ENCODE results near the gene MYCBP2.

Gene MYCBP2

DNA sequence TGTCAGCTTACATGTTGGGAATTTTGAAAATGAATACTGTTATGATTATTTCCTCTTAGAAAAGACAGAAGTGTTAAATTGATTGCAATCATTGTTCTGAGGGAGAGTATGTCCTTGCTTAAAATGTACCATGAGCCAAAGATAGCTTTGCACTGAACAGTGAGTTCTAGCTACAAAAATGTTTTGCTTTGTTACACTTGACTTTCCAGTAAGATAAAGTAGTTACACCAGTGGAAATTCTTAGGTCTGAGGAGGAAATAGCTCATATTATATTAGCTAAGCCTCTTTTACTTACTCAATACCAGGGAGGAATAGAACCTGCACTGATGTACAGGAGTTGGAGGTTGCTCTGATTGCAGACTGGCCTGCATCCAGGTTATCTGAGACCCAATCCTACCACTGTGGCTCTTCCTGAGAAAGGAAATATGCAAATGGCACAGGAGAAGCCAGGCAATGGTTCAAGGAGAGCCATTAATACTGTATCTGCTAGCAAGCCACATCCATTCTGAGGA, 246.9 kb downstream of the MYCBP2 start:
- no peak for TF ChIP-seq JUND (IDR thresholded peaks at IDR 0.05; ENCODE audit: low read depth)
- in situ Hi-C loops (cut with HindIII; ENCODE audit: low pct_unique_long_range_greater_than_20kb, low sequenced_read_pairs), result no loop called here
- DNase-seq (ENCODE audit: low read depth in 1 of 2, low spot score in 1 of 2), result no peak

DNA sequence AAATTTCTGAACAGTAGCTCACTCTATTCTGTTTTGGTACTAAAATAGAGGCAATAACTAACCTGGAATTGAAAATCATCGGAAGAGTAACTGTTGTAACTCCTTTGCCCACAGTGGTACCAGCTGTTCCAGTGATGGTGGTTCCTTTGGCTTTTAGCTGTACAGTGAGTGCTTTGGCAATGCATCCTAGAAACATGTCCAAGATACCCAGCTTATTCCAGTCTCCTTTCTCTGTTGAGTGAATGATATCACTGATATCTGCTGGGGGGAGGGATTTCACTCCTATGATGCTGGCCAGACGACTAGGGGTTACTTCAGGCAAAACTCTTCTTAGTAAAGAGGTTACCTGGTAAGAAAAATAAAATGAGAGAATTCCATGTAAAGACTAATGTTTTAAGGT, 259.4 kb downstream of the MYCBP2 start:
- no peak for TF ChIP-seq JUND (IDR thresholded peaks at IDR 0.05; ENCODE audit: low read depth)
- in situ Hi-C loops (cut with HindIII; ENCODE audit: low pct_unique_long_range_greater_than_20kb, low sequenced_read_pairs), result no loop called here
- no peak for DNase-seq (ENCODE audit: low read depth in 1 of 2, low spot score in 1 of 2)

DNA sequence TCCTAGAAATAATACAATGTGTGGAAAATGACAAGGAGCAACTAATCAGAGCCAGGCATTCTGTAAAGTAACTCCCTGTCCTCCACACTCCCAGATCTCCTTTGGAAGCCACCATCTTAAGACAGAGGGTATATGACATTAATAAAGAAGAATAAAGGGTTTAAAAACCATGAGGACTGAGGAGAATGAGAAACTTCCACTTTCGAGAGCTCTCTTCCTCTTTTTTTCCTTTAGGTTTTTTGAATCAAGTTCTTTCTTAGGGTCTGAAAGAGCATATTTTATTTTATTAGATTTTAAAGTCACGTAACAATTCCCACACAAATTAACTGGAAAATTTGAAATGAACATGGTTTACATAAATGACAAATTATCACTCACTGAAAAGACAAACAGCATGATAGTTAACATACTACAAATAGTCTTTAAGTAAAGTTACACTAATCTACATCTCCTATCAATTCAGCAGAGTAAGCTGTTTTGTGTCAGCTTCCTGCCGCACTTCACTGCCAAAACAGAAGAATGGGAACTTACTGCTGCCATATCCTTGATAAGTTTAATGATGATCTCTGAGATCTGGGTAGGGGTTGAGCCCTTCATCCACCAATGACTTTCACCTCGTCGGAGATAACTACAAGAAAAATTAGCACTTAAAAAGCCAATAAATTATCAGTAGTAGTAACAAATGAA, 261.3 kb downstream of the MYCBP2 start:
- in situ Hi-C loops (cut with HindIII; ENCODE audit: low pct_unique_long_range_greater_than_20kb, low sequenced_read_pairs), result no loop called here
- no peak for TF ChIP-seq JUND (IDR thresholded peaks at IDR 0.05; ENCODE audit: low read depth)
- DNase-seq (ENCODE audit: low read depth in 1 of 2, low spot score in 1 of 2), result no peak

DNA sequence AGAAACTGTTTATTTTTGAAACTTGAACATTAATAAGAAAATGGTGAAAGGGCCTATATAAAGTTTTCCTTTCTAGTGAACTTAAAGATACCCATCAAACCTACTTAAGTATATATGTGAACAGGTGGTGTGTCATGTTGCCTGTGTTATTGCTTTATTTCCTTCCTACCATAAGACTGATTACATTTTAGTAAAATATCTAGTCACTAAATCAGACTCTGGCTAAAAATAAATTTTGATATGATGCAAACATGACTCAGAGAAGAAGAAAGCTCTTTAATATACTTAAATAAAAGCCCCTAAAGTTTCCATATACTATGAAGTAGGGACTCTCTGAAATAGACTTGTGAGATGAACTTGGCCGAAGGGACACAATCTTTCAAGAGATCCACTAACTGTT, 264.8 kb downstream of the MYCBP2 start:
- no peak for DNase-seq (ENCODE audit: low read depth in 1 of 2, low spot score in 1 of 2)
- in situ Hi-C loops (cut with HindIII; ENCODE audit: low pct_unique_long_range_greater_than_20kb, low sequenced_read_pairs), result no loop called here
- TF ChIP-seq JUND (IDR thresholded peaks at IDR 0.05; ENCODE audit: low read depth), result no peak

DNA sequence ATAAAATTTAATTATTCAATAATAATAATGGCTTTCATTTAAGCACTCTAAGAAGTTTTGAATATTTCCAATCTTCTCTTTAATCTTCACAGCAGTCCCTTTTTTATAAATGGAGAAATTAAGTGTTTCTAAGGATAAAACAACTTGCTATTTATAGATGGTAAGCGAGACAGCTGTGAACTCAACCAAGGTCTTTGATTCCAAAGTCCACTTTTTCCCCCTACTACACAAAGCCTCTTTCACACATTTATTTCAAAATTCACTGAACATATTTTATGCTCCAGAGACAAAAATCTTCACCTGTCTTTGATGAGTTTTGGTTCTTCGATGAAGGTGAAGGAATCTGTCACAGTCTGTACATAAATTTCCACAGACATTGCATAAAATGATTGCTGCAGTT, 265.5 kb downstream of the MYCBP2 start:
- in situ Hi-C loops (cut with HindIII; ENCODE audit: low pct_unique_long_range_greater_than_20kb, low sequenced_read_pairs), result no loop called here
- no peak for DNase-seq (ENCODE audit: low read depth in 1 of 2, low spot score in 1 of 2)
- TF ChIP-seq JUND (IDR thresholded peaks at IDR 0.05; ENCODE audit: low read depth), result no peak

DNA sequence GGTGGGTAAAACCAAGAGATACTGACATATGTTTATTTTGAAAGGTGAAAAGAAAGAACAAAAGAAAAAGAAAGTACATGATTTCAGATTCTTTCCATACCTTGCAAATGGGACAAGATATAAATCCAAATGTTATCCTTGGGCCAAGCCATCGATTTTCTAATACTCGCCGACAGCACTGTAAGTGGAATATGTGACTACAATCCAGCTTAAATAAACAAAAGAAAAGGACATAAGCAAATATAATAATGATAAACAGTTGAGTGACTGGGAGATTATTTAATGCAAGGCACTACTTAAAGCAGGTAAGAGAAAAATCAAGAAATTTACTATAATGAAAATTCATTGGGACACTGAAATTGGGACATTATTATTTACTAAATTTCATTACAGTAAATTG, 270.0 kb downstream of the MYCBP2 start:
- DNase-seq (ENCODE audit: low read depth in 1 of 2, low spot score in 1 of 2), result no peak
- no peak for TF ChIP-seq JUND (IDR thresholded peaks at IDR 0.05; ENCODE audit: low read depth)
- in situ Hi-C loops (cut with HindIII; ENCODE audit: low pct_unique_long_range_greater_than_20kb, low sequenced_read_pairs), result no loop called here

DNA sequence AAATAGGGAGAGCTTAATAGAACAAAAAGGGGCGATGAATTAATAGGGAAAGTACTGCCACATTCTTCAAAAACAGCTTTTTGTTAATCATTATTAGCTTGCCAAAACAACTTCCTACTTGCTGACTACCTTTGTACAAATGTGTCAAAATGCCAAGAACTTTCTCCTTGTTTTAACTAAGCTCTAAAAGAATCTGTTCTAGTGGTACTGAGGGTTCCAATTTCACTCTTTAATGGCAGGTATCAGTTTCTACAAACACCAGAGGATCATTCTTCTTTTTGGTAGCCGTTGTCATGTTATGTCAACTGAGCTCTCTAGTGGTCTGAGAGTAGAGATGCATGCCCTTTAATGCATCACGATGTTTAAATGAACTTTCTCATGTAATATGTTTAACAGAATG, 270.5 kb downstream of the MYCBP2 start:
- DNase-seq (ENCODE audit: low read depth in 1 of 2, low spot score in 1 of 2), result peak in 1 of 2 experiments; percentile 26
- in situ Hi-C loops (cut with HindIII; ENCODE audit: low pct_unique_long_range_greater_than_20kb, low sequenced_read_pairs), result no loop called here
- no peak for TF ChIP-seq JUND (IDR thresholded peaks at IDR 0.05; ENCODE audit: low read depth)

DNA sequence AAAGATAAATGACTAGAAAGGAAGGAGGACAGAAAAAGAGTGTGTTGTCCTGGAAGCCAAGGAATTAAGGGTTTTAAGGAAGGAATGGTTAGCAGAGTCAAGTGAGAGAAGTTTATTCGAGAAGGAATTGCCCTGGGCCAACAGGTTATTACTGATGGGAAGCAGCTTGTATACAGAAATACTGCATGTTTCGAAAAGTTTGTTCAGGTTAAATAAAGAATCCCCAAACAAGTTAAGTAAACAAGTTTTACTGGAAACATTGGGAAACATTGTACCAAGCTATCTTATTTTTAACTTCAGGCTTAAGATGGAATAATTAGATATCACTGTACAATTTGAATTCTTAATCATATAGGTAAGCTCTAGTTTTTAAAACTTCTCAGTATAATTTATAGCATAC, 271.7 kb downstream of the MYCBP2 start:
- peak in 1 of 2 experiments; percentile 51 for DNase-seq (ENCODE audit: low read depth in 1 of 2, low spot score in 1 of 2)
- in situ Hi-C loops (cut with HindIII; ENCODE audit: low pct_unique_long_range_greater_than_20kb, low sequenced_read_pairs), result no loop called here
- TF ChIP-seq JUND (IDR thresholded peaks at IDR 0.05; ENCODE audit: low read depth), result peak; percentile 73; the same call in 1 of the 2 replicates

DNA sequence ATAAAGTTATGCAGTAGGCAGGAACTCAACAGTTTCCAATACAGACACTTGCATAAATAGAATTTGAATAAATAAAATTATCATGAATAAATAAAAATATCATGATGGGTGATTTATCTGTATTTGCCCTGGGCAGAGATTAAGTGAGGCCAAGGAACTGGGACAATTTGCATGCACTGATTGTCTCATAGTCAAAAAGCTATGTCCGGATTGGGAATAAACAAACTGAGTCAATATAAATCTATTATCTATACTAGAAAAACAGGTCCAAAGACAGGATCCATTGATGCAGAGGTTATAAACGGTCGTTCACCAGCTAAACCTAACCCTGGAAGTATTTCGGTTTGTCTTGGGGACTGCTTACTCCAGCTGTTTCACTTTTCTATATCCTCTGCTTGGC, 273.7 kb downstream of the MYCBP2 start:
- peak in 1 of 2 experiments; percentile 57 for DNase-seq (ENCODE audit: low read depth in 1 of 2, low spot score in 1 of 2)
- TF ChIP-seq JUND (IDR thresholded peaks at IDR 0.05; ENCODE audit: low read depth), result peak; percentile 80; the same call in 1 of the 2 replicates
- in situ Hi-C loops (cut with HindIII; ENCODE audit: low pct_unique_long_range_greater_than_20kb, low sequenced_read_pairs), result no loop called here

DNA sequence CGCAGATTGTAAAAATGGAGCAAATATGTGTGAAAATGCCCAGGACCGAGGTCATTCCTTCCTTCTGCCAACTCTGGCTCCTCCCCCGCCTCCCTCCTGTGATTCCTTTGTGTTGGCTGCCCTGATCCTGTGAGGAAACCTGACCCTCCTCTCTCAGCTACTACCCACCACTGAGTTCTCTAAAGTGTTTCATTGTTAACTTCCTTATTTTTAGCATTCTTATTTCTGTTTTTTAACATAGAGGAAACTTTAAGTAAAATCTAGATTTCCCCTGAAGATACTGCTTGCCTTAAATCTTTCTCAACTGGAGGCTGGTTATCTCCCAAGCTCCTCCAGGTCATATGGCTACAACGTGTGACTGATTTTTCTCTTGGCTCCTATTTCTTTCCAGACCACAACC, 278.2 kb downstream of the MYCBP2 start:
- TF ChIP-seq JUND (IDR thresholded peaks at IDR 0.05; ENCODE audit: low read depth), result no peak
- no peak for DNase-seq (ENCODE audit: low read depth in 1 of 2, low spot score in 1 of 2)
- in situ Hi-C loops (cut with HindIII; ENCODE audit: low pct_unique_long_range_greater_than_20kb, low sequenced_read_pairs), result no loop called here

DNA sequence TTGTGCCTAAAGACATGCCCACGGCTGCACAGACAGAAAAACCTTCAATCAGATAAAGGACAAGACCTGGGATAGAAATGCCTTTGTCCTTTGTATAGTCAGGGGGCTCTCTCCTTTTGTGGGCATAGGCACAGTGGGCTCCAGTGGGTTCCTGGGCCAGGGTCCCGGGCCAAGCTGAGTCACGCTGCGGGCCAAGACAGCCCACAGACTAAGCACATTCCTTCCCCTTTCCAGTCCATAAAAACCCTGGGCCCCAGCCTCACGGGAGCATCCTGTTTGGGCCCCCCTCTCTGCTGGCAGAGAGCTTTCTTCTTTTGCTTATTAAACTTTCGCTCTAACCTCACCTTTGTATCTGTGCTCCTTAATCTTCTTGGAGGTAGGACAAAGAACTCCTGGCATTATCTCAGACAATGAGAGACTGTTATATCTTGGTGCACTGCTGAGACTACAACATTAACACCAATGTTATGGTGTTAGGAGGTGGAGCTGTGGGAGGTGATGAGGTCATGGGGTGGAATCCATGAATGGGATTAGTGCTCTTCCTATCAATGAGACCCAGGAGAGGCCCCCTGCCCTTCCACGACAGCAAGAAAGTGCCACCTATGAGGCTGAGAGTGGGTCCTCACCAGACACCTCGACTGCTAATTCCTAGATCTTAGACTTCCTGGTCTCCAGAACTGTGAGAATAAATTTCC, 279.1 kb downstream of the MYCBP2 start:
- no peak for DNase-seq (ENCODE audit: low read depth in 1 of 2, low spot score in 1 of 2)
- no peak for TF ChIP-seq JUND (IDR thresholded peaks at IDR 0.05; ENCODE audit: low read depth)
- in situ Hi-C loops (cut with HindIII; ENCODE audit: low pct_unique_long_range_greater_than_20kb, low sequenced_read_pairs), result no loop called here

DNA sequence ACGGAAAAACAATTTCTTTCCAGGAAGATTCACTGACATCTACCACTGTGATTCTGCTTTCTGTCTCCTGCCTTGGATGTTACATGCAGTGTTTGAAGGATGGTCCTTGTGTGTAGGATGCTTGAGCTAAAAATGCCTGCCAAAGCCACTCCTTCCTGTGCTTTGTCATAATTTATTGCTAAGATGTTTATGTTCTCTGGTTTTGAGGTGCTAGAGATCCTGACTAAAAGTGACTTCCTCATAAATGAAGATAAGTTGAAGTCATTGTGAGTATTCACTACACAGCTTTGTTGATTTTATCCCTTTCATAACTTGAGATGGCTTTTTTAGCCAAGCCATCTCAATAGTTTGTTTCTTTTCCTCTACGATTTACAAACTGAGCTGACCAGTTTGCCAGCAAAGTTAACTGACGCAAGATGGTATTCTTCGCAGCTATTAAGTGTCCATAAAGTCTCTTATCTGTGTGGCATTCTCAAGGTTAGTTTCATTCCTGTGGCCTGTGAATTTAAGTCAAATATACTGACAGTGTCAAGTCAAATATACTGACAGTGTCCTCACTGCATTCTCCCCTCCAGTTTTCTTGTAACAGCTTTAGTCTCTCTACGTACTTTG, 284.2 kb downstream of the MYCBP2 start:
- in situ Hi-C loops (cut with HindIII; ENCODE audit: low pct_unique_long_range_greater_than_20kb, low sequenced_read_pairs), result no loop called here
- peak in 1 of 2 experiments; percentile 38 for DNase-seq (ENCODE audit: low read depth in 1 of 2, low spot score in 1 of 2)

DNA sequence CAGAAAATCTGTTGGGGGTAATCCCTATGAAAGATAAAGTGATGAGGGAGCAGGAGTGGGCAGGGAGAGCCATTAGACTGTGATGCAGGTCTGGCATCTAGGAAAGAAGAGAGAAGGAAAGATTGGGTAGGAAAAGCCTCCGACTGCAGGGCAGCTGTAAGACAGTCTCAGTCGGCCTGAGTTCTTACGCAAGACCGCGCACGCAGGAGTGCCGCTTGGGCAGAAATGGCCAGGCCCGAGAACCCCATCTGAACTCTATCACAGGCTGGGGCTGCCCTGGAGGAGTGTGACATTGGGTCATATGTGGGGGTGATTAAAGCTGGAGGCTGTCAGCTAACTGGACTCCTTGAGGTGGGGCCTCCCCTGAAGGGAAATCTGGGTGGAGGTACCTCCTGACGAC, 286.1 kb downstream of the MYCBP2 start:
- no peak for DNase-seq (ENCODE audit: low read depth in 1 of 2, low spot score in 1 of 2)
- in situ Hi-C loops (cut with HindIII; ENCODE audit: low pct_unique_long_range_greater_than_20kb, low sequenced_read_pairs), result no loop called here
- TF ChIP-seq JUND (IDR thresholded peaks at IDR 0.05; ENCODE audit: low read depth), result no peak

More for the DNA sequence above, 284.2 kb downstream of the MYCBP2 start:
- TF ChIP-seq JUND (IDR thresholded peaks at IDR 0.05; ENCODE audit: low read depth), result no peak
